NCI-H526 (cell line): ENCODE results near the gene ERMP1.
"Not testable (repeated sequence)": the region's sequence is repeated elsewhere in the genome, so short reads cannot be mapped to it uniquely, and the experiment has no call there.

Experiments used
- DNase-seq, 2 experiments: peaks; one replicate each; lab custom pipeline; 2025; lab: John Stamatoyannopoulos, UW

The ERMP1 gene, protein sequence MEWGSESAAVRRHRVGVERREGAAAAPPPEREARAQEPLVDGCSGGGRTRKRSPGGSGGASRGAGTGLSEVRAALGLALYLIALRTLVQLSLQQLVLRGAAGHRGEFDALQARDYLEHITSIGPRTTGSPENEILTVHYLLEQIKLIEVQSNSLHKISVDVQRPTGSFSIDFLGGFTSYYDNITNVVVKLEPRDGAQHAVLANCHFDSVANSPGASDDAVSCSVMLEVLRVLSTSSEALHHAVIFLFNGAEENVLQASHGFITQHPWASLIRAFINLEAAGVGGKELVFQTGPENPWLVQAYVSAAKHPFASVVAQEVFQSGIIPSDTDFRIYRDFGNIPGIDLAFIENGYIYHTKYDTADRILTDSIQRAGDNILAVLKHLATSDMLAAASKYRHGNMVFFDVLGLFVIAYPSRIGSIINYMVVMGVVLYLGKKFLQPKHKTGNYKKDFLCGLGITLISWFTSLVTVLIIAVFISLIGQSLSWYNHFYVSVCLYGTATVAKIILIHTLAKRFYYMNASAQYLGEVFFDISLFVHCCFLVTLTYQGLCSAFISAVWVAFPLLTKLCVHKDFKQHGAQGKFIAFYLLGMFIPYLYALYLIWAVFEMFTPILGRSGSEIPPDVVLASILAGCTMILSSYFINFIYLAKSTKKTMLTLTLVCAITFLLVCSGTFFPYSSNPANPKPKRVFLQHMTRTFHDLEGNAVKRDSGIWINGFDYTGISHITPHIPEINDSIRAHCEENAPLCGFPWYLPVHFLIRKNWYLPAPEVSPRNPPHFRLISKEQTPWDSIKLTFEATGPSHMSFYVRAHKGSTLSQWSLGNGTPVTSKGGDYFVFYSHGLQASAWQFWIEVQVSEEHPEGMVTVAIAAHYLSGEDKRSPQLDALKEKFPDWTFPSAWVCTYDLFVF

DNA sequence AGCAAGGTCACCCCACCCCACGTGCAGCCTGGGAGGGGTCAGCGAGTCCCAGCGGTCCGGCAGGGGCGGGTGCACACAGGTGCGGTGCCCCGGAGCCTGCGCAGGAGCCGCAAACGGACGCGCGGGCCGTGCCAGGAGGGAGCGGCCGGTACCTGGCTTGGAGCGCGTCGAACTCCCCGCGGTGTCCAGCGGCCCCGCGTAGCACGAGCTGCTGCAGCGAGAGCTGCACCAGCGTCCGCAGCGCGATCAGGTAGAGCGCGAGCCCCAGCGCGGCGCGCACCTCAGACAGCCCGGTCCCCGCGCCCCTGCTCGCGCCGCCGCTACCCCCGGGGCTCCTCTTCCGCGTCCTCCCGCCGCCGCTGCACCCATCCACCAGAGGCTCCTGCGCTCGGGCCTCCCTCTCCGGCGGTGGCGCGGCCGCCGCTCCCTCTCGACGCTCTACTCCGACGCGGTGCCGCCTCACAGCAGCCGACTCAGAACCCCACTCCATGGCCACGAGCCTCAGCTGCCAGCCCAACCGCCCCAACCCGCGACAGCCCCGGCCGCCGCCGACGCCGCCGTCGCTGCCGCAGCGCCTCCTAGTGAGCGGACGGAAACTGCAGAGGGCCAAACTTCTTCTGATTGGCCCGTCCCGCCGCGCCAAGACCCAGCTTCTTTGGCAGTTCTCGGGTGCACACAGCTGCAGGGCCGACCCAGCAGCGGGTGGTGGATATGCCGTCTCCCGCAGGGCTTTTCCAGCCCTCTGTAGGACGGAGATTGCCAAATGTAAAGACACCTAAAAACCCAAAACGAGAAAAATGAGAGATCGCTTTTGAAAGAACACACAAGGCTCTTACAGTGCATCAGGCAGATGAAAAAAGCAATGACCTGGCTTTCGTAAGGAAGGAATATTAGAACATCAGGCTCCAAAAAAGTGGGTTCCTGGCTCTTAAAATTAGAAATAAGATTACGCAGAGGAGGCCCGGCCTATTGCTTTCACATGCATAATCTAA, at the start of gene ERMP1:
Gene ERMP1 (minus strand): TSS at position 580 of the 992 bp plus-strand sequence. CDS start 90 bp downstream, at position 490.
- DNase-seq: peak; percentile 53 to 91

DNA sequence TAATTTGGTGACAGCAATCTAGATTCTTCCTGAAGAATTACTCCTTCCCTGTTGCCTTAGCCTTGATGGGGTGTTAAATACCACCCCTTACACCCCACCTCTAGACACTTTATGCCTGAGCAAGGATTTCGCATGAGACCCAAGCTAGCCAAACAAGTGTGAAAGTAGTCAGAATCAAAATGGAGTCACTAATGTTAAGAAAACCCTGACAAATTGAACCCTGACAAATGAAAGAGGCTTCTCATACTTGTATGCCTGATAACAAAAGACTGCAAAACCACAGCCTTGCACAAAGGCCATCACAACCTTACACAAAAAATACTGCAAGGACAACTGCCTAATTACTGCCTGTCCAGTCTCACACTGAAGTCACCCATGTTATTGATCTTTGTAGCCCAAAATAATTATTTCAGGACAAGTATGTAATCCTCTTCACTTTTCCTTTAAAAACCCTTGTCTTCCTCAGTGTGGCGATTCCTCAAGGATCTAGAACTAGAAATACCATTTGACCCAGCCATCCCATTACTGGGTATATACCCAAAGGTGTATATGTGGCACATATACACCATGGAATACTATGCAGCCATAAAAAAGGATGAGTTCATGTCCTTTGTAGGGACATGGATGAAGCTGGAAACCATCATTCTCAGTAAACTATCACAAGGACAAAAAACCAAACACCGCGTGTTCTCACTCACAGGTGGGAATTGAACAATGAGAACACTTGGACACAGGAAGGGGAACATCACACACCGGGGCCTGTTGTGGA, 49.5 kb upstream of the ERMP1 start:
- DNase-seq: not testable (repeated sequence)

DNA sequence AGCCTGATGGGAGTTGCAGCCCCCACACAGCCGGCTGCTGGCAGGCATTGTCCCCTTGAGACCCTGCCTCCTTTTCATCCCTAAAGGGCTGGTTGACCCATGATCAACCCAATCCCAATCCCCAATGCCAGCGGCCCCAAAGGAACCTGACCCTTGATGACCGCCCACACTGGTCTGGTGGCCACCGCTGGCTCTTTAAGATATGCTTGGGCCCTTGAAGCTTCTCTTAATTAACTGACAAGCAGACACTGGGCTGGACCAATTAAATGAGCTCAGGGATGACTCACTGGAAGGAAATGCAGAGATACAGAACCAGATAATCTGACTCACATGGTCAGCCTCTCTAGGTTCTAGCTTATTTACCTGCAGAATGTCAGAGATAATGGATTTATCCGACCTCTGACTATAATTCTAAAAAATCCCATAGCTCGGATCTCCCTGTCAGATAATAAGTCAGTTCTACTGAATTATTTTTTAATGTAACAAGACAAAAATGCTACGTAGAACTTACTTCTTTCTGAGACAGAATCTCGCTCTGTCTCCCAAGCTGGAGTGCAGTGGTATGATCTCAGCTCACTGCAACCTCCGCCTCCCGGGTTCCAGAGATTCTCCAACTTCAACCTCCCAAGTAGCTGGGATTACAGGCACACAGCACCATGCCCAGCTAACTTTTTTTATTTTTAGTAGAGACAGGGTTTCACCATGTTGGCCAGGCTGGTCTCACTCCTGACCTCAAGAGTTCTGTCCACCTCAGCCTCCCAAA, 46.7 kb upstream of the ERMP1 start:
- DNase-seq: no peak

DNA sequence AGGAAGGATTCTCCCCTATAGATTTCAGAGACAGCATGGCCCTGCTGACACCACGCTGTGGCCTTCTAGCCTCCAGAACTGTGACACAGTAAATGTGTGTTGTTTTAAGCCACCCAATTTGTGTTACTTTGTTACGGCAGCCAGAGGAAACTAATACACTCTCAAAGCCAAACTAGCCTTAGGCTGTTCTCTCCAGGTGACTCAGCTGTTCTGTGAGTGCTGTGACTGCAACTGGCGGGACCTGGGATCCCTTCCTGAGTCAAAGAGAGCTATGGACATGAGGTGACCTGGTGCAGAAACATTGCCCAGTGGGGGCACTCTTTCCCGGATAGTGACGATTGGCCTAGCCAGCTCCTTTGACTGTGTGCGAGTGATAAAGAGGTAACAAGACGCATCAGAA, 43.8 kb upstream of the ERMP1 start:
- no peak for DNase-seq

DNA sequence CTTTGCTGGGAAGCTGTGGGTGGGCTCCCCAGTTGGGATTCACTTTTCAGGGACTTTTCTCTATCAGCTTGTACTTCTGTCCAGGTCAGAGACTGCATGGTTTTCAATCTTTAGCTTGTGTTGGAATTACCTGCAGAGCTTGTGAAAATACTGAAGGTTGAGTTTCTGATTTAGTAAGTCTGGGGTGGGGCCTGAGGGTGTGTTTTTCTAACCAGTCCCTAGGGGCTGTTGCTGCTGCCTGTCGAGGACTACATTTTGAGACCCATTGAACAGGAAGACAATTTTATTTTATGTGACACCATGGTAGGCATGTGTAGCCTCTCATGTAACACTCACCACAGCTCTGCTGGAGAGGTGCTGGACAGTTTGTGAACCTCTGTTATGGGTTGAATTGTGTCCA, 43.1 kb upstream of the ERMP1 start:
- no peak for DNase-seq

DNA sequence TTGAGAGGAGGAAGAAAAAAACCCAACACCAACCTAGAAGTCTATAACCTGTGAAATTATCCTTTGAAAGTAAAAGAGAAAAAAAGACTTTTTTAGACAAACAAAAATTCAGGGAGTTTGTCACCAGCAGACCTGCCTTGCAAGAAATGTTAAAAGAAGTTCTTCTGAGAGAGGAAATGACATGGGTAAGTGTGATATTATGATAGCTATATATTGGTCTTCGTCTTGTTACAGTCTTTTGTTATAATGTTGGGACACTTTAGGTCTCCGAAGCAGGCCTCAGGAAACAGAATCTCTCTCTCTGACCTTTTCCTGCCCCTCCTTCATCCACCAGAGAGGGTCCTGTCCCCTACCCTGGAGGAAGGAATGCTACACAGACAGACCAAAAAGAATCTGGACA, 41.1 kb upstream of the ERMP1 start:
- DNase-seq: no peak

DNA sequence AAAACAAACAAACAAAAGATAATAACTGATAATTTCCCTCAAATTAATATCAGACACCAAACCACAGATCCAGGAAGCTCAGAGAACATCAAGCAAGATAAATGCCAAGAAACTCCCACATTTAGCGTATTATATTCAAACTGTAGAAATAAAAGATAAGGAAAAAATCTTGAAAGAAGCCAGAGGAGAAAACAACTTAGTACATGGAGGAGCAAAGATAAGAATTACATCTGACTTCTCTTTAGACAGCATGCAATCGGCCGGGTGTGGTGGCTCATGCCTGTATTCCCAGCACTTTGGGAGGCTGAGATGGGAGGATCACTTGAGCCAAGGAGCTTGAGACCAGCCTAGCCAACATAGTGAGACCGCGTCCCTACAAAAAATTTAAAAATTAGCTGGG, 40.5 kb upstream of the ERMP1 start:
- no peak for DNase-seq

DNA sequence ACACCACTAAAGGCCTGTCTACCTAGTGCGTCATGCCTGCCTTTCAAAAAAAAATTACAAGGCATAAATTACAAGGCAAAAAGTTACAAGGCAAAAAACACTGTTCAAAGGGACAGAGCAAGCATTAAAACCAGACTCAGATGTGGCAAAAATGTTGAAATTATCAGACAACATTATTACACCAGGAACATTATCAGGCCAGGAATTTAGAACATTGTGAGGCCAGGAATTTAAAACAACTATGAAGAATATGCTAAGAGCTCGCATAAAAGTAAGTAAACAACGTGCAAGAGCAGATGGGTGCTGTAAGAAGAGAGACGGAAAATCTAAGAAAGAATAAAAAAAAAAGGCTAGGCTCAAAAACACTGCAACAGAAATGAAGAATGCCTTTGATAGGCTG, 39.6 kb upstream of the ERMP1 start:
- DNase-seq: no peak

DNA sequence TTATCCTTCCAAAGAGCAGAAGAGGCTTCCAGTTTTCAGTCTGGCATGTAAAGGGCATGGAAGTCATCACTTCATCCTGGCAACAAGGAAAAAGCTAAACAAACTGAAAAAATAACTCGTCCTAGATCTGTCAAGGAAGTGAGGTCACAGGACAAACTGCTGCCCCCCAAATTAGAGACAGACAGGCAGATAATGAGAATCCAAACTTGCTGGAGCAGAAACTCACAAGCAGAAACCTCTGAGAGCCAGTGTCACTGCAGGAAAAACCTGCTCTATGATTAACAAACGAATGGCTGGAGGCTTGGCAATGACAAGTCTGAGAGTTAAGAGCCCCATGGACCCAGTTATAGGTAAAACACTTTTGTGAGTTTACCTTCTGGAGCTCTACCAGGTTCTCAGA, 38.9 kb upstream of the ERMP1 start:
- DNase-seq: no peak

DNA sequence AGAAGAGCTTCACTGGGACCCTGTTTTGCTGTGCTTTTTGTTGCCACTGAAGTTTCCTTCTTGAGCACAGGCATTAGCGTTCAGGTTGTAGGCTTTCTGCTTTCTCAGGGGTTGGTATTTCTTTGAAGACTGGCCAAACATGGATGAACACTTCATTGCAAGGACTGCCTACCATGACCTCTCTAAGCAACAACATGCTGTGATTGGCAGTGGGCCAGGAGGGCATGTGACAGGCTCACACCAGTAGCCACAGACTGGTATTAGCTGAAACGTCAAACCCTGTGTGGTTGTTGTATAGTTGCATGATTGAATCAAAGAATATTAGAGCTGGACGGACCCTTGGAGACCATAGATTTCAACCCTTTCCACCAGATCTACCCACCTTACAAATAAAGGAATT, 37.8 kb upstream of the ERMP1 start:
- no peak for DNase-seq

DNA sequence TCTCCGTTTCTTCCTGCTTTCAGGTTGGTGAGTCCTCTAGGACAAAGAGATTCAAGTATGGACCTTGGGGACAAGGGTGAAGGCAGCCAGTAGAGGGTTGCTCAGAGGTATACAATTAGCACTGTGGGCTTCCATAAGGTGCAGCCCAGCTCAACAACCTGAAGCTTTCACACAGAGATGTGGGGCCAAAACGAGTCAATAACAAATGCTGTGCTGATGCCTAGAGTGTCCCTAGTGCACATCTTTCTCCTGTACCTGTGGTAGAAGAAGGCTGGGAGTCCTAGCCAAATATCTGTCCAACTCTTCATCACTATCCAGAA, 37.1 kb upstream of the ERMP1 start:
- DNase-seq: no peak

DNA sequence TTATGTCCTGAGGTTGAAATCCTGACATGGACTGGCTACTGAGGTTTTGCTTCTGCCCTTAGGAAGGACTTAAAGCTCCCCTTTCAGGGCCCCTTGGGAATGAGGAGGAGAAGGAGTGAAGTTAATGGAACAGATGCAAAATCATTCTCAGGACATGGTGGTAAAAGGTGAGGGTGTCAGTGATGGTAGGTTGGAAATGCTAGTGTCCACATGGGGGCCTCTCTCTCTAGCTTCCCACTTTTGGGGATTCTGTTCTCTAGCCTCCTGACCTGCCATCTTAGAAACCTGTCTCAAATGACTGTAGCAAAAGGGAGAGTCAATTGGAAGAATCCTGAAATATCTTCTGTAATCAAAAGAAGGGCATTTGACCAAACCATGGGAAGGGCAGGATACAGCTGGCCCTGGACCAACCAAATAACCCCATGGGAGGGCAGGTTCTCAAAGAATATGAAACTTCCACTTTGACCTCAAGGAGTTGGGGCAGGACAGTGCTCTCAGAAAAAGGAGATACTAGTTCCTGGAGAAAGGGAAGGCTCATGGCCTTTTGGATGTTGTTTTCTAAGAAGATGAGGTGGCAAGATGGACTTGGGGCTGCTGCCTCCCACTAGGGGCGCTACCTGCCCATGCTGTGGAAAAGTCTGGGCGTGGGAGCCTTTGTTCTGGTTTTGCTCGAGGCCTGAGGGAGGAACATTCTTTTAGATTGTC, 36.5 kb upstream of the ERMP1 start:
- DNase-seq: peak in 1 of 2 experiments; percentile 15

DNA sequence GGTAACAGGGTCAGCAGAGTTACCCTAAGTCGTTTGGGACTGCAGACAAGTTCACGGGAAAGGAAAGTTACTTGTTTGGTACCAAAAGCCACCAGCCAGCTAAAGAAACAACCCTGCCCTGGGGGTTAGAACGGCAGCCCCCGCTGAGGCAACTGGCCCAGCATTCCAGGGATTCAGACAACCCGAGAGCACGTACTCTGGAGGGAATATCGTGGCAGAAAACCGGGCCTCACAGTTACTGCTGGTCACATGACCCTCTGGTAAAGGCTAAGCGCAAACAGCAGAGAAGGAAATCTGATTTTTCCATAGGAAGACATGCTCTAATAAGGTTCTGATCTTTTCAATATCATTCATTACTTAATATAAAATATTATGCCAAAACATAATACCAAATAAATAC, 35.3 kb upstream of the ERMP1 start:
- no peak for DNase-seq

DNA sequence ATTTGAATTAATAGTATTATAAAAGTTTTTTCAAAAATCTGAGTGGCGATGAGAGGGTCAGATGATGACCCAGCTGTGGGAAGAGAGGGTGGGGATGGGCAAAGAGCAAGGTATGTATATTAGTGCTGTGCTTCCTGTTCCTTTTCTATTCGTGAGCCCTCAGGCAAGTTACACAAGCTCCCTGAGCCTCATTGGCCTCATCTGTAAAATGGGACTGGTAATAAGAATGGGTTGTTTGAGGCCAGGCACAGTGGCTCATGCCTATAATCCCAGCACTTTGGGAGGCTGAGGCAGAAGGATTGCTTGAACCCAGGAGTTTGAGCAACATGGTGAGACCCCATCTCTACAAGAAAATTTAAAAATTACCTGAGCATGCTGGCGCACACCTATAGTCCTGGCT, 33.8 kb upstream of the ERMP1 start:
- DNase-seq: no peak

DNA sequence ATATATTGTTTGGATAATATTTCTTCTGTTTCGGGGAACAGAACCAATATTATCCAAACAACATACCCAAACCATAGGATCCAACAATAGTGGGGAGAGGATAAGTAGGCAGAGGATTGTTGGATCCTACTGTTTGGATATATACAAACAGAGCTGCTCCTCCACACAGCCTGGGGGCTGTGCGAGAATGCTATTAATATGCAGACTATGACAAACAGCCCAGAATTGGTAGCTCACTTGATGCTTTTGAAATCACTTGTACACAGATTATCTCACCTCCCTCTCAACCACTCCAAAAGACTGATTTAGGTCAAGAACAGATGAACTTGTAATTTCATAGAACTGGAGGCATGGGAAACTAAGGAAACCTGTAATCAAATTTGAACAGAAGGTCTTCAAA, 33.4 kb upstream of the ERMP1 start:
- no peak for DNase-seq

DNA sequence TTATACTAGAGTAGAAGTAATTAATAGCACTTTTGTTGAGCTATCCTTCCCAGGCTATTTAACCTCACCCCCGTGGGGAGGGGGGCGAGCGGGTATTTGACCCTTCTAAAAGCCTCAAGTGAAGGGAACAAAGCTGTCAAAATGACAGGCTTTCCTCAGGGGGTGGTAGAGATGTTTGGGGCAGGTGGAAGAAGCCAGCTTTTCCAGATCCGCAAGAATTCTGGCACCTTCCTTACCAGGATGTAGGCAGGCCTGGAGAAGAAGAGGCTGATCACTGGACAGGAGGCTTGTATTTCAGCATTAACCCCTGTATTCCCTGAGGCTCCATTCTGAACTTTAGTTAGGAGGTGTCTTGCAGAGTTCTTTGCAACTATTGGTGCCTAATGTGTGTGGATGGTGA, 31.5 kb upstream of the ERMP1 start:
- no peak for DNase-seq

DNA sequence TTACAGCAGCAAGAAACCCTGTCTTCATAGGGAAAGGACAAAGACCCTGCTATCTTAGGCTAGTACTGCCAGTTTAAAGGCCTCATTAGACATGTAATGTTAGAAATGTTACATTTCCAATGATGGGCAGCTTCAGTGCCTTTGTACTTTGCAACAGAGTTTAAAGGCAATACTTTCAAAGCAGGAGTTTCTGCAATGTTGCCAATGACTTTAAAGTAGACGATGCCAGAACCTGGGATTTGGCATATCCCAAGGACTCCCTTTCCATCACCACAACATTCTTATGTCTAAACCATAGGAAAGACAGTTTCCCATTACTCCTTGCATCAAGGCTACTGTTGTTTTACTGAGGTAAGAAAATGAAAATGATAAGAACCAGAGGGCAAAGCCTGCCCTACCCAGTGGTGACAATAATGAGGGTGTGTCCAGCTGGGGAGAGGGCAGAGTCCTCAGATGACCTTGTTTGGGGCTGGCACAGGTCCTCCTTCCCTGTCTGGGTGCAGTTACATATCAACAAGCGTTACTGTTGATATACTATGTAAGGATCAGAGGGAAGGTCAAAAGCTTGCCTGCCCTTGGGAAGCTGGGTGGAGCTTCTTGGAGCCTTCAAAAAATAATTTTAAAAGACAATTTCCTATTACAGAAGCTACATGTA, 30.3 kb upstream of the ERMP1 start:
- DNase-seq: no peak

DNA sequence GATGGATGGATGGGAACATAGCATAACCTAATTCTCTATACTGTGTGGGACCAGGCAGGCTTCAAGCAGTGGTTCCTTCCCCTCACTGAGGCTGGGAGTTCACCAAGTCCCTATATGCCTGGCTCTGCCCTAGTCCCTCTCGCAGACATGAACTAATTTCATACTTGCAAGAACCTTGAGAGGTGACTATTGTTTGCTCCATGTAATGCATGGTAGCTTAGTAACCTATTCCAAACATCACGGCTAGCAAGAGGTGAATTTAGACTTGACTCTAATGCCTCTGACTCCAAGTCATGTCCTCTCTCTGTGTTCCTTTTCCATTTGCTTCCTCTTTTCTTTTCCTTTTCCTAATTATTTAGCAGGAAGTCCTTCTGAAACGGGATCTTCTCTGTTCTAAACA, 25.9 kb upstream of the ERMP1 start:
- no peak for DNase-seq

DNA sequence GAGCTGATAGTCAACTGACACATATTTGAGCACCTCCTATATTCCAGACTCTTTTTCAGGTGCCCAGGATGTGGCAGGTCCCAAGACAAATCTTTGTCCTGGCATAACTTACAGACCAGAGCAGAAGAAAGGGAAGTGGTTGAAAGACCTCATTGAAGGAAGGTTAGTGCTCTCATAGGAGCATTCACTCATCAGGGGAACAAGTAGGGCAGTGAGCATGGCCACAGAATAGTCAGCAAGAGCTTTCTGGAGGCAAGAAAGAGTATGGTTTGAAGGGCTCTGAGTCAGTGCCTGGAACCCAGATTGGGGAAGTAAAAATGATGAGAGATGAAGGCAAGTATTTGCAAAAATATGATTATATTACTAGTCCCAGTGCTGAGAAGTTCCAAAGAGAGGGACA, 25.0 kb upstream of the ERMP1 start:
- DNase-seq: no peak
